Activated B cell treated with CpG ODN at 0.5 μM for 24 hours (primary cell): ENCODE data around the gene TRAF7. TPM values are rescaled to one million over a fixed set of nuclear protein-coding genes. Genes with fewer than 3 reads are reported as not detected.
A peak's percentile ranks its signal among the peaks of the same experiment; 100 is the strongest.
"Not testable (repeated sequence)": the region's sequence is repeated elsewhere in the genome, so short reads cannot be mapped to it uniquely, and the experiment has no call there.

Experiments used
- ATAC-seq: fragments of 200-7000 bp; cut with Tn5 transposase; one replicate; pipeline ENCODE4 v1.10.0; 2021; ENCODE audit warnings: low read depth, mild to moderate bottlenecking, moderate library complexity
- CTCF ChIA-PET: fragments of 350-600 bp; sonication (Branson Sonifier 250); formaldehyde crosslinking; loops from one replicate; lab custom pipeline; 2021; ENCODE audit warnings: antibody characterized with exemption; lab: Charles Lee
- POLR2A ChIA-PET: fragments of 350-600 bp; sonication (Branson Sonifier 250); formaldehyde crosslinking; loops from one replicate; lab custom pipeline; 2021; ENCODE audit warnings: antibody characterized with exemption; lab: Charles Lee
- DNase-seq: peaks from one replicate; pipeline ENCODE4 v3.0.0; 2022
- H3K27ac Mint-ChIP-seq: one replicate; pipeline ENCODE4 v1.8.0; 2020; ENCODE audit warnings: mixed read lengths
- H3K27me3 Mint-ChIP-seq: one replicate; pipeline ENCODE4 v1.8.0; 2021; ENCODE audit warnings: mixed read lengths
- H3K36me3 Mint-ChIP-seq: one replicate; pipeline ENCODE4 v1.8.0; 2021; ENCODE audit warnings: low read depth, mixed read lengths
- H3K4me1 Mint-ChIP-seq: one replicate; pipeline ENCODE4 v1.8.0; 2021; ENCODE audit warnings: mixed read lengths
- H3K4me3 Mint-ChIP-seq: one replicate; pipeline ENCODE4 v1.8.0; 2020; ENCODE audit warnings: mild to moderate bottlenecking, mixed read lengths
- H3K9me3 Mint-ChIP-seq: one replicate; pipeline ENCODE4 v1.8.0; 2020; ENCODE audit warnings: mixed read lengths
- intact Hi-C: fragments of 100-400 bp; cut with micrococcal nuclease; formaldehyde crosslinking; loops from one replicate; pipeline ENCODE4 v1.15.1; 2024
- total RNA-seq: library from RNA; stranded (reverse); gene quantifications from 2 replicates; pipeline ENCODE4 v1.2.3, GENCODE V29; 2022
- TF ChIP-seq, protein P1 (sequence below): fragments of 200-600 bp; IDR thresholded peaks from one replicate; pipeline ENCODE4 v1.8.0; 2022; ENCODE audit warnings: antibody characterized with exemption, mild to moderate bottlenecking

Gene TRAF7
- total RNA-seq, 1 donor from 2014 or later = 72.7 TPM

DNA sequence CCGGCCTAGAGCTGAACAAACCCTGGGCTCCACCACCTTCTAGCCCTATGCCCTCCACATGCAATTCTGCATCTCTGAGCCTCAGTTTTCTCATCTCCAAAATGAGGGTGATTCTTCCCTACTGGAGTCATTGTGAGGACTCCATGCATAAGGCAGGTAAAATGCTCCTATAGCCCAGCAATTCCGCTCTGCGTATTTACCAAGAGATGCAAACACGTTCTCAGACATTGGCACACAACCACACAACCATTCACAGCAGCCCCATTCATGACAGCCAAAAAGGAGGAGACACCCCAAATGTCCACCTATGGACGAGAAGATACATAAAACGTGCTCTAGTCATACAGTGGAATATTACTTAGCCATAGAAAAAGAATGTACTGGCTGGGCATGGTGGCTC lies 44.7 kb downstream of the TRAF7 start:
- peaks cover 8% of the 10 kb centered on the region for H3K4me1 Mint-ChIP-seq
- no peak for ATAC-seq

DNA sequence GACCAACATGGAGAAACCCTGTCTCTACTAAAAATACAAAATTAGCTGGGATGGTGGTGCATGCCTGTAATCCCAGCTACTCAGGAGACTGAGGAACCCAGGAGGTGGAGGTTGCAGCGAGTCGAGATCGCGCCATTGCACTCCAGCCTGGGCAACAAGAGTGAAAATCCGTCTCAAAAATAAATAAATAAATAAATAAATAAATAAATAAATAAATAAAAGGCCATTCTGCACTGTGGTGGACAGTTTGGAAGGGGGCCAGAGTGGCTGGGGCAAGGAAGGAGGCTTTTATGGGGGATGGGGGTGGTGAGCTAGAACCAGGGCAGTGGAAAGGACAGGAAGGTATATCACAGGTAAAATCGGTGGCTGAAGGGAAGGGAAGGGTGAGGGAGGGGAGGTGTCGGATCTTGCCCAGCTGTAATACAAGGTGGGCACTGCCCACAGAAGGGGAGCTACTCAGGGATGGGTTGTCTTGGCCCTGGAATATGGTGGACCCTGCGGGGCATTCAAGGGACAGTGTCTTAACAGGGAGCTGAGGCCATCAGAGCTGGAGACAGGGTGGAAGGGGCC lies 47.6 kb downstream of the TRAF7 start:
- POLR2A ChIA-PET = interaction anchor here (0.6 to 5.8 kb wide), 3 partner anchors 12 to 49 kb away, joined by 3 to 62 read pairs (median 38); partner anchors contain the start of genes PGP and TRAF7
- CTCF ChIA-PET = interaction anchor here (0.7 kb wide), 1 partner anchor 48 kb away, joined by 3 read pairs; the partner anchor contains the start of gene ECI1
- H3K27ac Mint-ChIP-seq, H3K27me3 Mint-ChIP-seq, ATAC-seq, intact Hi-C loops, DNase-seq, H3K9me3 Mint-ChIP-seq, H3K4me3 Mint-ChIP-seq: not testable (repeated sequence)
- Mint-ChIP-seq H3K4me1 (peaks cover 19% of the 10 kb centered on the region), H3K36me3 (peaks cover 17% of the 10 kb centered on the region)

More for the DNA sequence above, 44.7 kb downstream of the TRAF7 start:
- no peak for DNase-seq
- ChIA-PET POLR2A (interaction anchor here (1.4 kb wide), 1 partner anchor 45 kb away, joined by 4 read pairs; the partner anchor contains the start of gene TRAF7), CTCF (no interaction called here)
- intact Hi-C loops = no loop called here
- no peaks in the 10 kb centered on the region for H3K9me3 Mint-ChIP-seq
- TF ChIP-seq, protein P1, sequence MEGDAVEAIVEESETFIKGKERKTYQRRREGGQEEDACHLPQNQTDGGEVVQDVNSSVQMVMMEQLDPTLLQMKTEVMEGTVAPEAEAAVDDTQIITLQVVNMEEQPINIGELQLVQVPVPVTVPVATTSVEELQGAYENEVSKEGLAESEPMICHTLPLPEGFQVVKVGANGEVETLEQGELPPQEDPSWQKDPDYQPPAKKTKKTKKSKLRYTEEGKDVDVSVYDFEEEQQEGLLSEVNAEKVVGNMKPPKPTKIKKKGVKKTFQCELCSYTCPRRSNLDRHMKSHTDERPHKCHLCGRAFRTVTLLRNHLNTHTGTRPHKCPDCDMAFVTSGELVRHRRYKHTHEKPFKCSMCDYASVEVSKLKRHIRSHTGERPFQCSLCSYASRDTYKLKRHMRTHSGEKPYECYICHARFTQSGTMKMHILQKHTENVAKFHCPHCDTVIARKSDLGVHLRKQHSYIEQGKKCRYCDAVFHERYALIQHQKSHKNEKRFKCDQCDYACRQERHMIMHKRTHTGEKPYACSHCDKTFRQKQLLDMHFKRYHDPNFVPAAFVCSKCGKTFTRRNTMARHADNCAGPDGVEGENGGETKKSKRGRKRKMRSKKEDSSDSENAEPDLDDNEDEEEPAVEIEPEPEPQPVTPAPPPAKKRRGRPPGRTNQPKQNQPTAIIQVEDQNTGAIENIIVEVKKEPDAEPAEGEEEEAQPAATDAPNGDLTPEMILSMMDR = no peak
- H3K27me3 Mint-ChIP-seq = peaks cover 12% of the 10 kb centered on the region
- no peak overlapping the region for H3K27ac Mint-ChIP-seq
- H3K36me3 Mint-ChIP-seq = no peaks in the 10 kb centered on the region
- H3K4me3 Mint-ChIP-seq = no peak overlapping the region

DNA sequence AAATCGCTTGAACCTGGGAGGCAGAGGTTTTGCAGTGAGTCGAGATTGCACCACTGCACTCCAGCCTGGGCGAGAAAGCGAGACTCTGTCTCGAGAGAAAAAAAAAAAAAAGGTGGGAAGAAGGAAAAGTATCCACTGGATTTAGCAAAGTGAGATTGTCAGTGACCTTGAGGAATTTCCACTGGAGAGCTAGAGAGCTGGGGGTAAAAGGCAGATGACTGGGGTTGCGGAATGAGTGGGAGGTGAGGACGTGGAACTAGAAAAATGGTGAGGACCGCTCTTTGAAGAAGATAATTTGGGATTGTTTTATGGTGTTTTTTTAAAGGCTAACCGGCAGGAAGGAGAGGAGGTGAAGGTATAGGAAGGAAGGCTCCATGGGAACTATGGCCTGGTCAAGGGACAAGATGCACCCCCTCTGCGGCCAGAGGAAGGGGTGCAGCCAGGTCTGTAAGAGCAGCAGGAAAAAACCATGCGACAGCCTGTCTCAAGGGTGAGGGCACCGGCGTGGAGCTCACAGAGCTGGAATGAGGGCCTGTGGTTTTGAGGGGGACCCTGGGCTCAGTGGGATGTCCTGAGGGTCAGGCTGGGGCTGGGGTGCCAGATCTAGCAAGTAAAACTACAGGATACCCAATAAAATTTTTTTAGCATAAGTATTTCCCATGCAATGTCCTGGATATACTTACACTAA lies 49.0 kb downstream of the TRAF7 start:
- DNase-seq = no peak
- no peak for ATAC-seq
- Mint-ChIP-seq H3K27me3 (peaks cover 2% of the 10 kb centered on the region), H3K36me3 (peaks cover 24% of the 10 kb centered on the region), H3K9me3 (no peaks in the 10 kb centered on the region), H3K27ac (peak overlapping the region; percentile 80), H3K4me3 (peak overlapping the region; percentile 84), H3K4me1 (peaks cover 19% of the 10 kb centered on the region)
- intact Hi-C loops = loop anchor here (1.0 to 5.0 kb wide), 4 partner anchors 11 to 197 kb away; partner anchors contain the start of genes E4F1, NTHL1, TSC2 and ZNF598
- TF ChIP-seq, protein P1 = no peak
- ChIA-PET CTCF (interaction anchor here (0.9 kb wide), 1 partner anchor 8 kb away, joined by 3 read pairs; the partner anchor contains the start of gene CASKIN1), POLR2A (interaction anchor here (0.7 to 5.8 kb wide), 11 partner anchors 11 to 403 kb away, joined by 3 to 62 read pairs (median 5); partner anchors contain the start of genes ECI1, NTHL1, PGP and RPS2)

DNA sequence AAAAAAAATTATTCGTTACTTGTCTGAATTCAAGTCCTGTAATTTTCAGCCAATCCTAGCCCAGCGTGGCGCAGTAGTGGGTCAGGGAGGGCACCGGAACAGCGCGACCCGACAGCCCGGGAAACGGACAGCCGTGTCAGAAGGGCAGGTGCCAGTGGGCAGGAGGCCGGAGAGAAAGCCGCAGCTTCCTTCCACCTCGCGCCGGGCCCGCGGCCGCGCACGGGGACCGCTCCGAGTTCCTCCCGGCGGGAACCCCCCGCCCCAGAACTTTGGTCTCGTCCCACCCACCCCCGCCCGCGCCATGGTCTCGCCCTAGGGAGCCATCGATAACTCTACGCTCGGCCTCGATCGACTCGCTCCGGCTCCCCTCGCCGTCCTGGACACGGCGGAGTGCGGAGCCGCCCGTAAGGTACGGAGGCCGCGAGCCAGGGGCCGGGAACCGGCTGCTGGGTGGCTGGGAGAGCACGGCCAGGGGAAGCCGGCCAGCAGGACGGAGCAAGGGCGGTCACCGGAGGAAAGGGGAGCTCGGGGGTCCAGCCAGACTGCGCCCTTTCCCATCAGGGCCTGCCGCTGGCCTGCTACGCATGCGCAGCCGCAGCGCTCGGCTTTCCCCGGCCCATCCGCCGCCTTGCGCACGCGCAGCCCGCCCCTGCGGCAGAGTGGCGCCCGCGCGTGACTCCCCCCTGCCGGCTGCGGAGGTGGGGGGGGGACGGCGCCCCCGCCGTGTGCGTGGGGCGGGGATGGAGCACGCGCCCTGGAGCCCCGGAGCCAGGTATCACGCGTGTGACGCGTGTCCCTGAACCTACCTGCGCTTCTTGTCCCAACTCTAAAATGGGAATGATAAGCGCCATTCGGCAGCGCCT lies 49.8 kb downstream of the TRAF7 start, which contains the start of gene MLST8:
Gene MLST8, plus strand, starts transcription at position 351 of the 863 bp plus-strand sequence. CDS start 632 bp downstream, outside the sequence.
- ATAC-seq (peak; percentile 90), DNase-seq (peak; percentile 99)
- TF ChIP-seq, protein P1 = no peak
- intact Hi-C loops = loop anchor here (1.0 to 5.0 kb wide), 4 partner anchors 10 to 198 kb away; partner anchors contain the start of genes E4F1, NTHL1, TSC2 and ZNF598
- ChIA-PET CTCF (interaction anchor here (0.9 to 1.0 kb wide), 2 partner anchors 9 to 46 kb away, joined by 3 read pairs; partner anchors contain the start of genes CASKIN1 and ECI1), POLR2A (interaction anchor here (0.9 to 5.8 kb wide), 11 partner anchors 10 to 247 kb away, joined by 3 to 62 read pairs (median 4); partner anchors contain the start of genes ECI1, NPW, NTHL1 and PGP)
- Mint-ChIP-seq H3K4me3 (peak within 1 kb of the TSS; percentile 84), H3K27ac (peak within 1 kb of the TSS; percentile 86), H3K9me3 (no peaks in the 10 kb centered on the region), H3K36me3 (peaks cover 26% of the 10 kb centered on the region), H3K27me3 (no peaks in the 10 kb centered on the region), H3K4me1 (peaks cover 19% of the 10 kb centered on the region)

DNA sequence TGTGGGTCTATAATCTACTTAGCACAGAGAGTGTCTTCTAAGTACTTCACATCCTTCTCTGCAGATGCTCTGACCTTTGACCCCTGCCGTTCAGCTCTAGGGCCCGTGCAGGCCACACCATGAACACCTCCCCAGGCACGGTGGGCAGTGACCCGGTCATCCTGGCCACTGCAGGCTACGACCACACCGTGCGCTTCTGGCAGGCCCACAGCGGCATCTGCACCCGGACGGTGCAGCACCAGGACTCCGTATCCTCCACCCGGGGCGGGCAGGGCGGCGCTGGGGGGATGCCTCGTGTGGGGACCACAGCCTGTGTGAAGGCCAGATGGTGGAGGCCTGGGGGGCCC lies 50.4 kb downstream of the TRAF7 start:
- TF ChIP-seq, protein P1 = no peak
- peaks cover 19% of the 10 kb centered on the region for H3K4me1 Mint-ChIP-seq
- DNase-seq = no peak
- no peaks in the 10 kb centered on the region for H3K27me3 Mint-ChIP-seq
- intact Hi-C loops = loop anchor here (1.0 to 5.0 kb wide), 4 partner anchors 9 to 199 kb away; partner anchors contain the start of genes E4F1, NTHL1, TSC2 and ZNF598
- H3K27ac Mint-ChIP-seq = peak overlapping the region; percentile 63
- peaks cover 27% of the 10 kb centered on the region for H3K36me3 Mint-ChIP-seq
- ChIA-PET CTCF (interaction anchor here (1.0 kb wide), 1 partner anchor 46 kb away, joined by 3 read pairs; the partner anchor contains the start of gene ECI1), POLR2A (interaction anchor here (1.0 to 5.8 kb wide), 10 partner anchors 9 to 248 kb away, joined by 3 to 62 read pairs (median 4); partner anchors contain the start of genes ECI1, NPW, NTHL1 and PGP)
- H3K4me3 Mint-ChIP-seq = peak overlapping the region; percentile 79
- ATAC-seq = no peak
- H3K9me3 Mint-ChIP-seq = no peaks in the 10 kb centered on the region
